A673 (cell line): Measurements from ENCODE around the gene CDIP1. TPM values are rescaled to one million over a fixed set of nuclear protein-coding genes. Genes with fewer than 3 reads are reported as not detected.

ENCODE experiments used
- BruUV-seq: library from RNA; stranded (reverse); fragments of 400-500 nt; replicated peaks from 2 replicates; lab custom pipeline; 2021; lab: Mats Ljungman, UMichigan
- CTCF ChIA-PET: fragments of 300-600 bp; sonication (Branson Sonifier 250); formaldehyde crosslinking; loops from one replicate; lab custom pipeline; 2022; ENCODE audit warnings: antibody characterized with exemption; lab: Charles Lee
- POLR2A ChIA-PET: fragments of 300-600 bp; sonication (Branson Sonifier 250); formaldehyde crosslinking; loops from one replicate; lab custom pipeline; 2022; ENCODE audit warnings: antibody characterized with exemption; ENCODE audit not compliant: low non-redundant PET; lab: Charles Lee
- DNase-seq: peaks from one replicate; pipeline ENCODE4 v3.0.0-alpha.2; 2015; ENCODE audit warnings: low spot score
- H3K27ac ChIP-seq: fragments of 200-600 bp; sonication (generic); 2 replicates; pipeline ENCODE4 v1.5.1; 2016; ENCODE audit warnings: mixed run types, low read depth, mild to moderate bottlenecking, mixed read lengths, antibody characterized with exemption, low read length; ENCODE audit not compliant: poor library complexity, severe bottlenecking
- H3K27me3 ChIP-seq: fragments of 200-600 bp; sonication (generic); replicated peaks from 2 replicates; pipeline ENCODE4 v1.6.1; 2017; ENCODE audit warnings: mixed run types, low read depth, mild to moderate bottlenecking, mixed read lengths, antibody characterized with exemption, low read length; ENCODE audit not compliant: insufficient read depth, poor library complexity
- H3K36me3 ChIP-seq: fragments of 200-600 bp; sonication (generic); 2 replicates; pipeline ENCODE4 v1.6.1; 2016; ENCODE audit warnings: mixed run types, mild to moderate bottlenecking, mixed read lengths, antibody characterized with exemption, low read length; ENCODE audit not compliant: insufficient read depth, poor library complexity, severe bottlenecking
- H3K4me1 ChIP-seq: fragments of 200-600 bp; sonication (generic); 2 replicates; pipeline ENCODE4 v1.6.1; 2017; ENCODE audit warnings: mixed run types, mild to moderate bottlenecking, mixed read lengths, antibody characterized with exemption, low read length; ENCODE audit not compliant: insufficient read depth, poor library complexity, severe bottlenecking
- H3K4me3 ChIP-seq: fragments of 200-600 bp; sonication (generic); 2 replicates; pipeline ENCODE4 v1.5.1; 2016; ENCODE audit warnings: low read depth, mixed run types, mild to moderate bottlenecking, mixed read lengths, low read length; ENCODE audit not compliant: poor library complexity, severe bottlenecking
- H3K9me3 ChIP-seq: fragments of 200-600 bp; sonication (generic); 2 replicates; pipeline ENCODE4 v1.6.1; 2016; ENCODE audit warnings: mixed run types, low read depth, mild to moderate bottlenecking, mixed read lengths, antibody characterized with exemption, low read length; ENCODE audit not compliant: poor library complexity, severe bottlenecking
- CTCF ChIP-seq: fragments of 300-800, 200-600 bp; sonication (generic); conservative IDR thresholded peaks from 2 replicates; pipeline ENCODE4 v1.5.1; 2017; ENCODE audit warnings: low read depth, mild to moderate bottlenecking, antibody characterized with exemption, low read length, moderate library complexity, mixed read lengths
- EZH2 ChIP-seq: fragments of 200-600 bp; sonication (generic); IDR thresholded peaks from 2 replicates; pipeline ENCODE4 v1.6.1; 2017; ENCODE audit warnings: borderline replicate concordance, low read depth, mild to moderate bottlenecking, mixed read lengths, antibody characterized with exemption, low read length; ENCODE audit not compliant: poor library complexity, severe bottlenecking
- intact Hi-C: fragments of 100-400 bp; cut with micrococcal nuclease; formaldehyde crosslinking; loops from one replicate; pipeline ENCODE4 v1.10.0; 2022; ENCODE audit not compliant: unreplicated experiment
- total RNA-seq: library from RNA; stranded (reverse); gene quantifications from 2 replicates; pipeline ENCODE4 v1.2.3, GENCODE V29; 2021

Gene CDIP1
- total RNA-seq, 1 experiment from 2014 or later, result 12.8 TPM

- no peak overlapping the region for H3K27ac ChIP-seq
- intact Hi-C loops, result no loop called here
- no peaks in the 10 kb centered on the region for H3K27me3 ChIP-seq
- ChIA-PET POLR2A (no interaction called here), CTCF (no interaction called here)
- no TSS peak for BruUV-seq
- H3K9me3 ChIP-seq, result no peaks in the 10 kb centered on the region
- no peak for DNase-seq
- peaks cover 24% of the 10 kb centered on the region for H3K4me1 ChIP-seq
- no peak overlapping the region for H3K4me3 ChIP-seq
- no peaks in the 10 kb centered on the region for H3K36me3 ChIP-seq
- TF ChIP-seq CTCF (no peak), EZH2 (no peak)
Measured at GRCh38 chr16:4525634-4526277, 12.8 kb downstream of the CDIP1 start.

- no peaks in the 10 kb centered on the region for H3K36me3 ChIP-seq
- no peak for TF ChIP-seq EZH2
- no peak for TF ChIP-seq CTCF
- DNase-seq, result no peak
- intact Hi-C loops, result no loop called here
- no peak overlapping the region for H3K27ac ChIP-seq
- CTCF ChIA-PET, result no interaction called here
- POLR2A ChIA-PET, result no interaction called here
- H3K4me3 ChIP-seq, result no peak overlapping the region
- no peaks in the 10 kb centered on the region for H3K27me3 ChIP-seq
- no TSS peak for BruUV-seq
- H3K9me3 ChIP-seq, result no peaks in the 10 kb centered on the region
- peaks cover 27% of the 10 kb centered on the region for H3K4me1 ChIP-seq
Measured at GRCh38 chr16:4525069-4525468, 13.5 kb downstream of the CDIP1 start.

GRCh38 chr16:4524571-4524970, 14.0 kb downstream of the CDIP1 start:
- intact Hi-C loops, result no loop called here

More at GRCh38 chr16:4524571-4524970, 14.0 kb downstream of the CDIP1 start:
- Histone ChIP-seq H3K9me3 (no peaks in the 10 kb centered on the region), H3K36me3 (no peaks in the 10 kb centered on the region), H3K27me3 (no peaks in the 10 kb centered on the region), H3K4me3 (no peak overlapping the region), H3K27ac (no peak overlapping the region), H3K4me1 (peaks cover 27% of the 10 kb centered on the region)
- CTCF ChIA-PET, result no interaction called here
- POLR2A ChIA-PET, result no interaction called here
- TF ChIP-seq CTCF, result no peak
- no peak for TF ChIP-seq EZH2
- DNase-seq, result no peak
- BruUV-seq, result no TSS peak
